HG02943 (cell line): ENCODE measurements around the gene HSPA6.
"Not testable (repeated sequence)": the region's sequence is repeated elsewhere in the genome, so short reads cannot be mapped to it uniquely, and the experiment has no call there.

Experiments used
- ATAC-seq: cut with Tn5 transposase; IDR thresholded peaks from one replicate; pipeline ENCODE4 v1.9.1; 2021; ENCODE audit warnings: mild to moderate bottlenecking, low read depth, moderate library complexity; ENCODE audit not compliant: unreplicated experiment

Gene HSPA6

DNA sequence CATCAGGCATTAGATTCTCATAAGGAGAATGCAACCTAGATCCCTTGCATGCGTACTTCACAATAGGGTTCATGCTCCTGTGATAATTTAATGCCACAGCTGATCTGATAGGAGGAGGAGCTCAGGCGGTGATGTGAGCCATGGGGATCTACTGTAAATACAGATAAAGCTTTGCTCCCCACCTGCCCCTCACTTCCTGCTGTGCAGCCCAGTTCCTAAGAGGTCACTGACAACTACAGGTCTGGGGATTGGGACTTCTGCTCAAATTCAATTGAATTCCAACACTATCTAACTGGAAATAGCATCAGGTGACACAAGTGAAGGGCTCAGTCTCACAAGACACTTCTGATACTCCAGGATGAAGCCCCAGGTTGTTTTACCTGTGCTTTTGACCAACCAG, 32.6 kb downstream of the HSPA6 start:
- not testable (repeated sequence) for ATAC-seq

DNA sequence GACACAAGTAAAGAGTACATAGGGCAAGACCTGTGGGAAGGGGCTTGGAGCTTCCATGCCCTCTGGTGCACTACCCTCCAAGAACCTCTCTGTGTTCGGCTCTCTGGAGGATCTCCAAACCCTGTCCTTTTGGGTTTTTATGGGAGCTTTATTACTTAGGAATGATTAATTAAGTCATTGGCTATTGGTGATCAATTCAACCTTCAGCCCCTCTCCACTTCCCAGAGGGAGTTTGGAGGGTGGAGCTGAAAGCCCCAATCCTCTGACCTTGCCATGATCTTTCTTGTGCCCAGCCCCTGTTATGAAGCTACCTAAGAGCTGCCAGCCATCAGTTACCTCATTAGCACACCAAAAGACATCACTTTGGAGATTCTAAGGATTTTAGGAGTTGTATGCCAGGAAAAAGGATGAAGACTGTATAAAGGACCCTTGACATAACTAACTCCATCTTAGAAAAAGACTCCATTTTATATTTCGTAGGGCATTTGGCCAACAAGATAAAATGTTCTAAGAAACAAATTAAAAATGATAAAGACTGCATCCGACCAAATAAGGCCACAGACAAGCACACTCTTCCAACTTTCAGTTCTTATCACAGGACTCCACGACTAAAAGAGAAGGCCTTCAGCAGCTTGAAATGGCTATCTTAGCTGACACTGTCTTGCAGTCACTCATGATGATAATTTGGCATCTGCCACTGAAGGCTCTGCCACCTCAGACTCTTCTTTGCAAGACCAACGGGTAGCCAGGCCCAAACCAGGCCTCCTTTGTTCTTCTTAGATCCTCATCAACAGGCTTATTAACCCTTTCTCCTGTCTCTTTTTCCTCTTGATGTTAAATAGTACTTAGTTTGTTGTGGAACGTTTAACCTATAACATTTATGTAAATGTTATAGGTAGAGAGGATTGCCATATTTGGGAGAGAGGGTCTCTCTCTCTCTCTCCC, 33.4 kb downstream of the HSPA6 start:
- not testable (repeated sequence) for ATAC-seq

DNA sequence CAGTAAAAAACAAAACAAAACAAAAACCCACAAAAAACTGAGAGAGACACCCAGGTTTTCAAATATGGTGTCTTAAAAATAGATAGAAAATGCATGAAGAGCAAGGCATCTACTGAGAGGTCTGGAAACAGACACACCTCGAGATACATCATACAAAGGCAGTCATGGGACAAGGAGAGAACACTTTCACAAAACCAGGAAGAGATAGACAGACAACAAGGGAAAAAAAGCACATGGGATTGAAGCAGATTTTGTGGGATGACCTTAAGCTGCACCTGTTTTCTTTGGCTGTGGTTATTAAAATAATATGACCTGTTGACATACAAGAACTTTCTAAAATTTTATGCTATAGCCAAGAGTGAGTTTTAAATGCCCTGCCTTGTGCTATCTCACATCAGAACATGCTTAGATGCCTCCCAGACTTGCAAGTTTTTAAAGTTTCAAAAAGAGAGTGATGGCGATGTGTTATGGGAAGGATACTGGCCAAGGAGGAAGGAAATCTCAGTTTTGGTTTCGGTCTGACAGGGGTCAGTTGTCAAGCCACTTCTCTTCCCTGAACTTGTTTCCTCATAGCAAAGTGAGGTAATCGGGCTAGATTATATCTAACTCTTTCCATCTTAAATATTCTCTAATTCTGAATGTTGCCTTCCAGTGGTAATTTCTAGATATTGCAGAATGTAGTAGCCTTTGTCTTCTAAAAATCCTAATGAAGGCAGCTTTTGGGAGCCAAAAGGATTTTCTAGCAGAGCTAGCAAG, 36.8 kb downstream of the HSPA6 start:
- ATAC-seq, result not testable (repeated sequence)

DNA sequence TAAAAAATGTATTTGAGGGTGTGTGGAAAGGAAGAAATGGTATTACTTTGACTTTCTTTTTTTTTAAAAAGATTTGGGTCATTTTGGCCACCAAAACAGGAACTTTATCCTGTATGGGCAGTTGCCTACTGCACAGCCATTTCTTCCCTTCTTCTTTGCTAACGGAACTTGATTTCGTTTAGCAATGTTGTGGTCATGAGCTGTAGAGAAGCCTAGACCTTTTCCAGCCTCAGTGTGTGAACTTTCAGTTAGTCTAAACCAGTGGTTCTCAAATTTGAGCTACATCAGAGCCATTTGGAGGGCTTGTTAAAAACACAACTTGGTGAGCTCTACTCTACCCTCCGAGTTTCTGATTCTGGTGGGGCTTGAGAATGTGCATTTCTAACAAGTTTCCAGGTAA, 38.1 kb downstream of the HSPA6 start:
- ATAC-seq, result not testable (repeated sequence)

DNA sequence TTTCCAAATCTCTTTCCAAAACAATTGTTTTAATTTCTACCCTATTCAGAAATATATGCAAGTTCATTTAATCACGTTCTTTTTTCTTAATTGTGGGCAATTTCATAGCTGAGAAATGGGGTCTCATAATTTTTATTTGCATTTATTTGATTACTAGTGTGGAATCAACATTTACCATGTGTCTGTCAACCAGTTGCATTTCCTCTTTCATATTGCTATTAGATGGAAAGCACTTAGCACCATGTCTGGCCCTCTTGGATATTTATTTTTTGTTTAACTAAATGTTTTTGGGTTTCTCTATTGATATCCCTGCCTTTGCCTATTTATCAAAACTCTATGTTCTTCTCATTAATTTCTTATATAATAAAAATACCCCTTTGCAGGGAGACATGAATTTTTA, 39.2 kb downstream of the HSPA6 start:
- not testable (repeated sequence) for ATAC-seq

DNA sequence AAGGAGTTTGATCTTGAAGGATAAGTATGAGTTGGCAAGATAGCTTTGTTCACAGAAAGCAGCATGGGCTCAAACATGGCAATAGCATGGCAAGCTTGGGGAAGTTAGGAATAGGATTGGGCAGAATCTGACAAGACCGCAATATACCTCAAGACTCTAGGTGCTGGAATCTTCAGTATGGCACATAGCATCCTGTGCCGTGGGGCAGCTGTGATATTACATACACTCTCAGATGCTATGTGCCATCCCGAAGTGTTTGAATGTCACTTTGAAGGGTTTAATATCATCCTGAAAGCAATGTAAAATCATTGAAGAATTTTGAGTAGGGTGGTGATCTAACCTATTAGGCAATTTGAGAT, 42.2 kb downstream of the HSPA6 start:
- ATAC-seq, result not testable (repeated sequence)

DNA sequence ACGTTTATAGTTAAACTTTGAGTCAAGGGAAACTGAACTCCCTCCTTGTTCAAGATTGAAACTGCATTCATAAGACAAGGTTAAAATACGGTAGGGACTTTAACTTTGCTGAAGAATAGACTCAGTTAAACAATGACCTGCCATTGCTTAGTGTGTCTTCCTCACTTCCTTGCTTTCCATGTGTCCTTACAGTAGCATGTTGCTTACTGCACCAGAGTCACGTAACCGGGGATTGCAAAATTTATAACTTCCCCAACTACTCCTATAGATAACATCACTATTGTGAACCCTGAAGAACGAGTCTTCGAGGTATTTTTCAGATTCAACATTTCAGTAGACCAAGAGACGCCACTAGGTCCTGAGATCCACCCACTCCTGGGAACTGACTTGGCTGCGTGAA, 47.4 kb downstream of the HSPA6 start:
- not testable (repeated sequence) for ATAC-seq
